Lung (tissue), 12 donors: ENCODE results near the gene SLC10A7. TPM values are rescaled to one million over a fixed set of nuclear protein-coding genes. Genes with fewer than 3 reads are reported as not detected.

Experiments
- ATAC-seq: fragments of 200-7000 bp; cut with Tn5 transposase; one replicate; pipeline ENCODE4 v1.9.1; 2020; ENCODE audit warnings: moderate number of reproducible peaks; ENCODE audit not compliant: insufficient read depth, low FRiP score
- DNase-seq, 3 donors: peaks; one replicate each; pipeline ENCODE4 v3.0.0-alpha.2; 2013 to 2017
- H3K27ac ChIP-seq, 2 donors: one replicate each; pipeline ENCODE4 v1.5.1; 2013; ENCODE audit warnings: mild to moderate bottlenecking in 2 of 2, moderate library complexity in 2 of 2, control low read depth in 1 of 2, inconsistent platforms in 1 of 2, low read depth in 1 of 2, low read length in 1 of 2
- H3K27me3 ChIP-seq, 3 donors: one replicate each; pipeline ENCODE4 v1.5.1; 2013; ENCODE audit warnings: low read length in 2 of 3; ENCODE audit not compliant: control insufficient read depth in 3 of 3, insufficient read depth in 3 of 3
- H3K36me3 ChIP-seq, 4 donors: one replicate each; pipeline ENCODE4 v1.5.1; 2013; ENCODE audit warnings: low read length in 4 of 4, mild to moderate bottlenecking in 1 of 4, moderate library complexity in 1 of 4; ENCODE audit not compliant: control insufficient read depth in 4 of 4, insufficient read depth in 4 of 4
- H3K4me1 ChIP-seq, 5 donors: one replicate each; pipeline ENCODE4 v1.5.1; 2013; ENCODE audit warnings: low read length in 5 of 5, mild to moderate bottlenecking in 2 of 5, moderate library complexity in 1 of 5; ENCODE audit not compliant: control insufficient read depth in 5 of 5, insufficient read depth in 5 of 5
- H3K4me3 ChIP-seq: one replicate; pipeline ENCODE4 v1.5.1; 2013; ENCODE audit warnings: mild to moderate bottlenecking, control low read depth, moderate library complexity
- H3K9ac ChIP-seq, 2 donors: one replicate each; pipeline ENCODE4 v1.5.1; 2013; ENCODE audit warnings: low read length in 2 of 2, control low read depth in 1 of 2; ENCODE audit not compliant: insufficient read depth in 1 of 2
- H3K9me3 ChIP-seq, 4 donors: one replicate each; pipeline ENCODE4 v1.5.1; 2013; ENCODE audit warnings: low read length in 3 of 4, mild to moderate bottlenecking in 1 of 4, moderate library complexity in 1 of 4; ENCODE audit not compliant: control insufficient read depth in 4 of 4, insufficient read depth in 3 of 4
- WGBS, 2 donors: extraction: QIAGEN DNeasy Blood & Tissue Kit; methylation state at CpG; one replicate each; pipeline ENCODE4 v1.1.7; 2013; 5-methylcytosine and 5-hydroxymethylcytosine counted together
- polyA plus RNA-seq, 2 donors: library from polyadenylated mRNA; stranded (reverse); fragments of 200-250 nt; gene quantifications; one replicate each; pipeline ENCODE4 v1.2.1, GENCODE V29; 2013
- total RNA-seq, 2 donors: library from RNA; depleted of rRNA in 1 of 2; stranded (reverse); fragments of >200 nt in 1 of 2; gene quantifications; one replicate each; pipeline ENCODE4 v1.2.1, GENCODE V29; 2014 to 2021
- TF ChIP-seq, protein P1 (sequence below): IDR thresholded peaks from 2 replicates; pipeline ENCODE4 v1.5.1; 2012; ENCODE audit warnings: mild to moderate bottlenecking; ENCODE audit errors: control extremely low read depth, extremely low read depth
- donor health status: control.
- donor health status: control.
- donor health status: Bipolar disorder and iron deficiency.
- donor health status: healthy.
- donor health status: DM: yes; HTN: yes; CAD: no.

Gene SLC10A7
- total and polyA plus RNA-seq, 4 donors, result 3.2 to 33.4 (median 13.3) TPM

DNA sequence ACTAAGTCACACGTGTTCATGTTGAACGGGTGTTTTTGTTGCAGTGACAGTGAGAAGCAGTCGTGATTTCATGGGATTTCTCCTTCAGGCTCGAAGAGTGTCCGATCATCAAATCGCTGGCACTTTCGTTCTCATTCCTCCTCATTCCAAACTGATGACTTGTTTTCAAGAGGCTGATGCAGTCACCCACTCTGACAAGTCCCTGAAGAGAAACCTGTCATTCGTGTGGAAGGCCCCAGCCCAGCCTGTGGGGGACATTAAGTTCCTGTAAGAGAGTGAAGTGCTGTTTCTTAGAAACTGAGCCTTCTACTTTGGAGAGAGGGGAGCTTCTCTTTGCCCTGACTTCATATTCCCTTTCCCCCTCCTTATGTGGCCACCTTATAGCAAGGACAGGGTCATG is 299.4 kb downstream of the SLC10A7 start:
- Histone ChIP-seq H3K36me3 (no peaks in the 10 kb centered on the region), H3K9me3 (peaks cover 0 to 2% (median 0%) of the 10 kb centered on the region in 4 donors), H3K27ac (peak overlapping the region in 1 of 2 donors; percentile 13), H3K4me3 (peak overlapping the region; percentile 19), H3K27me3 (no peaks in the 10 kb centered on the region), H3K4me1 (peaks cover 0 to 4% (median 0%) of the 10 kb centered on the region in 5 donors), H3K9ac (no peak overlapping the region)
- DNase-seq (no peak), ATAC-seq (peak; percentile 71)
- TF ChIP-seq, protein P1, sequence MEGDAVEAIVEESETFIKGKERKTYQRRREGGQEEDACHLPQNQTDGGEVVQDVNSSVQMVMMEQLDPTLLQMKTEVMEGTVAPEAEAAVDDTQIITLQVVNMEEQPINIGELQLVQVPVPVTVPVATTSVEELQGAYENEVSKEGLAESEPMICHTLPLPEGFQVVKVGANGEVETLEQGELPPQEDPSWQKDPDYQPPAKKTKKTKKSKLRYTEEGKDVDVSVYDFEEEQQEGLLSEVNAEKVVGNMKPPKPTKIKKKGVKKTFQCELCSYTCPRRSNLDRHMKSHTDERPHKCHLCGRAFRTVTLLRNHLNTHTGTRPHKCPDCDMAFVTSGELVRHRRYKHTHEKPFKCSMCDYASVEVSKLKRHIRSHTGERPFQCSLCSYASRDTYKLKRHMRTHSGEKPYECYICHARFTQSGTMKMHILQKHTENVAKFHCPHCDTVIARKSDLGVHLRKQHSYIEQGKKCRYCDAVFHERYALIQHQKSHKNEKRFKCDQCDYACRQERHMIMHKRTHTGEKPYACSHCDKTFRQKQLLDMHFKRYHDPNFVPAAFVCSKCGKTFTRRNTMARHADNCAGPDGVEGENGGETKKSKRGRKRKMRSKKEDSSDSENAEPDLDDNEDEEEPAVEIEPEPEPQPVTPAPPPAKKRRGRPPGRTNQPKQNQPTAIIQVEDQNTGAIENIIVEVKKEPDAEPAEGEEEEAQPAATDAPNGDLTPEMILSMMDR, result no peak
- WGBS, 2 donors, result 59 to 85% methylated on average over 8 of the region's 8 CpGs

DNA sequence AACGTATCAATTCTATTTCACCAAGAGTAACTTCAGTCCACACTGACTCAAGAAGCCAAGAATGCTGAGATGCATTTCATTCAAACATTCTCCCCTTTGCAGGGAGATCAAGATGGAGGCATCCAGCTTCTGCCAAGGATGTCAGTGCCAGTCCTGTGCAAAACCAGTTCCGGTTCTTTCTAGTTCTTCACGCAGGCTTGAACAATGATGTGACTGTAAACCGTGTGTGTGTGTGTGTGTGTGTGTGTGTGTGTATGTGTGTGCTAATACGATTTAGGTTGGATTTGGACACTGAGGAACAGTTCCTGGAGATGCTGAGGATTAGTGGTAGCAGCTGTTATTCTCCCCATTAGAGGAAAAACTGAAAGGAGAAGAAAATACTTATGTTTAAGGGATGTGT is 307.5 kb downstream of the SLC10A7 start, which contains the start of gene REELD1:
REELD1 (plus strand) TSS at position 301 of the 400 bp plus-strand sequence. CDS start 2,415 bp downstream, outside the sequence.
- Histone ChIP-seq H3K9me3 (peaks cover 0 to 2% (median 0%) of the 10 kb centered on the region in 4 donors), H3K4me3 (no peak within 1 kb of the TSS), H3K4me1 (no peaks in the 10 kb centered on the region), H3K36me3 (no peaks in the 10 kb centered on the region), H3K27me3 (no peaks in the 10 kb centered on the region), H3K27ac (no peak within 1 kb of the TSS), H3K9ac (no peak within 1 kb of the TSS)
- TF ChIP-seq, protein P1, result no peak
- no peak for ATAC-seq
- DNase-seq, result no peak
- WGBS, 2 donors, result 84% methylated on average over 5 of the region's 5 CpGs

DNA sequence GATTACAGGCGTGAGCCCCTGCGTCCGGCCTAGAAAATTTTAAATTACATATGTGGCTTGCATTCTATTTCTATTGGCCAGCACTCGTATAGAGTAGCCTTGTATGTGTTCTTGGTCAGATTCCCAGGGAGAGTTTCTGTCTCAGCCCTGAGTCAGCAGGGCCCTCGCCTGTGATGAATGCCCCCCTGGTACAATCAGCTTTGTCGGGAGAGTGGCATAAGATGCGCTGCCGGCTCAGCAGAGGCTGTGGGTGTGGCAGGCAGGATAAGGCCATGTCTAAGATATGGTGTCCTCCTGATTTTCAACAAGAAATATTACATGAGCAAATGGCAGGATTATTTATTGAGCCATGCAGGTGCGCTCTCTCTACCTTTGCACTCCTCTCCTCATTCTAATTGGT is 309.0 kb downstream of the SLC10A7 start:
- no peak overlapping the region for H3K27ac ChIP-seq
- H3K9me3 ChIP-seq, result no peaks in the 10 kb centered on the region
- DNase-seq (no peak), ATAC-seq (no peak)
- TF ChIP-seq, protein P1, result no peak
- H3K36me3 ChIP-seq, result no peaks in the 10 kb centered on the region
- H3K9ac ChIP-seq, result no peak overlapping the region
- WGBS, 2 donors, result 95% methylated on average over 9 of the region's 9 CpGs
- H3K27me3 ChIP-seq, result no peaks in the 10 kb centered on the region
- no peak overlapping the region for H3K4me3 ChIP-seq
- no peaks in the 10 kb centered on the region for H3K4me1 ChIP-seq

GRCh38 chr4:146211440-146211839 is 310.3 kb downstream of the SLC10A7 start:
- ATAC-seq, result no peak
- 70 to 89% methylated on average over 7 of the region's 7 CpGs for WGBS, 2 donors
- TF ChIP-seq, protein P1, result no peak
- no peak overlapping the region for H3K9ac ChIP-seq
- no peak overlapping the region for H3K27ac ChIP-seq
- no peaks in the 10 kb centered on the region for H3K27me3 ChIP-seq
- no peaks in the 10 kb centered on the region for H3K4me1 ChIP-seq
- no peaks in the 10 kb centered on the region for H3K9me3 ChIP-seq
- H3K4me3 ChIP-seq, result no peak overlapping the region
- H3K36me3 ChIP-seq, result no peaks in the 10 kb centered on the region
- no peak for DNase-seq
